MV-4-11 (cell line): ENCODE results near the gene PGM5.
"Not testable (repeated sequence)": the region's sequence is repeated elsewhere in the genome, so short reads cannot be mapped to it uniquely, and the experiment has no call there.

Source experiments
- DNase-seq: peaks from one replicate; lab custom pipeline; 2025; lab: John Stamatoyannopoulos, UW

PGM5 gene

GRCh38 chr9:68377723-68378122 is 21.3 kb downstream of the PGM5 start:
- DNase-seq = not testable (repeated sequence)

GRCh38 chr9:68383894-68384293 is 27.5 kb downstream of the PGM5 start:
- not testable (repeated sequence) for DNase-seq

DNA sequence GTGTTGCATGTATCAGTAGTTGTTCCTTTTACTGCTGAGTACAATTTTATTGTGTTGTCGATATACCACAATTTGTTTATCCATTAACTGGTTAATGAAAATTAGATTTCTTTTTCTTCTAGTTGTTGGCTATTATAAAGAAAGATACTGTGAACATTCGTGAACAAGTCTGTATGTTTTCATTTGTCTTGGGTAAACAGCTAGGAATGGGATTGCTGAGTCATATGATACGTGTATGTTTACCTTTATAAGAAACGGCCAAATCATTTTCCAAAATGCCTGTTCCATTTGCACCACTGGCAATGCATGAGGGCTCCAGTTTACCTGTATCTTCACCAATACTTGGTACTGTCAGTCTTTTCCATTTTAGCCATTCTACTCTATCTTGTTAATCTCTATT is 33.1 kb downstream of the PGM5 start:
- not testable (repeated sequence) for DNase-seq

DNA sequence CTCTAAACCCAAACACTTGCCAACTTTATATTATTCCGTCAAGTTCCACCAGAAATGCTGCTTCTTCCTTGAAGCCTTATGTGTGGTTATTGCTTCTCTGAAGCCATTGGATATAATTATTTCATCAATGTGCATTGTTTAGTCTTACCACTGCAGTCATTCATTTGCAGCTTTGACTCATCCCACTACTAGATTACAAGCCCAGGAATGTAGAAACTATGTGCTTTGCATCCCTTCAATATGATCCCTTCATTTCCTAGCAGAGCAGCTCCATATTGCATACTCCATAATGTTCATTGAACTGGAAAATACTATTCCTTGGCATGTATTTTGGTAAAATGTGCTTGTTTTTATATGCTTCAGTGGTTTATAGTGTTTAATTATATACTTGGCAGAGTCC is 34.3 kb downstream of the PGM5 start:
- DNase-seq = not testable (repeated sequence)

GRCh38 chr9:68396411-68397094 is 40.1 kb downstream of the PGM5 start:
- DNase-seq = not testable (repeated sequence)

GRCh38 chr9:68397095-68397423 is 40.6 kb downstream of the PGM5 start:
- not testable (repeated sequence) for DNase-seq

DNA sequence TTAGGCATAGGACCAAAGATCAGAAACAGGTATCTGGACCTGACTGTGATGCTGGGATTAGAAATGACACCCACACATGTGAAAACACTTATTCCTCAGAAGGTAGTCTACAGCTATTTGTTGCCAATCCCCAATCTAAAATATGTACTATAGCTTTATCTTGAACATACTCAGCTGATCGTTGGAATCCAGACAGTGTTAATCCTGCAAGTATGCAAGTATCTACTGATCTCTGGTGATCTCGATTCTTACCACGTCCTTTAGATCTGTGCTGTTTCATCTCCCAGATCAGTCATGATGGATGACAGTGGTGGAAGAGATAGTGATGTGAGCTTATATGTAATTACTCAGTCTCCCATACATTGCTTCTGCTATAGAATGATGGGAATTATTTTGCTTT is 41.4 kb downstream of the PGM5 start:
- not testable (repeated sequence) for DNase-seq

- not testable (repeated sequence) for DNase-seq
Observed at GRCh38 chr9:68398324-68398723, 41.9 kb downstream of the PGM5 start.

GRCh38 chr9:68404421-68405185 is 48.2 kb downstream of the PGM5 start:
- DNase-seq = not testable (repeated sequence)

DNA sequence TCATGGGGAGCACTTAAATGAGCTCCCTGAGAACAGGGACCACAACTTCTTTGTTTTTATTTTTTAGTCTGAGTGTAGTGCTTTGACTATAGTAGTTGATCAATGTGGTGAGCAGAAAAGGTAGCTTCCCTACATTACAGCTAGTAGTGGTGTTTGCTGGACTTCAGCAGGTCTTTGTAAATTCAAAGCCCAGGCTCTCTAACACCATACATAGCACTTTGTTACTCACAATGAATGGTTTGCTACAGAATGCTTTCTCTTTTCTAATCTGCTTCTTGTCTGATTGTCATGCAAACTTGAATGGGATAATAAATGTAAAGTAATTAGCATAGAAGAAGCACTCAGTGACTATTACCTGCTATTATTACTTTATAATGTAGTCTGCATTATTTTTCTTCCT is 55.5 kb downstream of the PGM5 start:
- DNase-seq = not testable (repeated sequence)

DNA sequence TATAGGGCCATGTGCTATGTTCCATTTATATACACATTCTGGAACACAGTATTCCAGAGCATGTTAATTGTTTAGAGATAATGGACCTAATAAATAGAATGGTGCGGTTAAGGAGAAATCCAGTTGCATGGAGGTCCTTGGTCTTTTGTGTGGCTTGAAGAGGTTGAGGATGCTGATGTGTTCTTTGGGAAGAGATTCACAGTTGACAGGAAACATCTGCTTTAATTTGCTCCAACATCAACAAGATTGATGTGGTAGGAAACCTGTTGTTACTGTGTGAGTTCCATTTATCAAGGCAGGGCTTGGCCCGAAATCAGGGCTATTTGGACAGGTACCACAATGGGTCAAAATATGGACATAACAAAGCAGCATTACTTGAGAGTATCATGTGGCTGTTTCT is 56.3 kb downstream of the PGM5 start:
- not testable (repeated sequence) for DNase-seq

DNA sequence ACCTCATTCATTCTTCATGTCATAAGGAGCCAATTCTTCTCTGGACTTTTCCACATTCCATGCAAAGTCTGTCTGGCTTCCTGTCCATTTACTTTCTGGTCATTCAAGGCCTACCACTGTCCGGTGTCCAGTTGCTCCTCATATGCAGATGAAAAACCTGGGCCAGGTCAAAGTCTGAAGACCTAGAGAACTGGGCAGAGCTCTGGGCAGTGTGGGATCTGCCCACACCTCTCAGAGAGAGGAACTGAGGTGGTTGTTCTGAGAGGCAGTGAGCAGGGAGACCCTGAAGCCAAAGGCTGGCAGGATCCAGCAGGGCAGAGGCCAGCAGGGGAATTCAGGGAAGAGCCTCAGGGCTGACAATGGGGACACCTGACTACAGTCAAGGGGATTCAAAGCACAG is 58.7 kb downstream of the PGM5 start:
- not testable (repeated sequence) for DNase-seq

DNA sequence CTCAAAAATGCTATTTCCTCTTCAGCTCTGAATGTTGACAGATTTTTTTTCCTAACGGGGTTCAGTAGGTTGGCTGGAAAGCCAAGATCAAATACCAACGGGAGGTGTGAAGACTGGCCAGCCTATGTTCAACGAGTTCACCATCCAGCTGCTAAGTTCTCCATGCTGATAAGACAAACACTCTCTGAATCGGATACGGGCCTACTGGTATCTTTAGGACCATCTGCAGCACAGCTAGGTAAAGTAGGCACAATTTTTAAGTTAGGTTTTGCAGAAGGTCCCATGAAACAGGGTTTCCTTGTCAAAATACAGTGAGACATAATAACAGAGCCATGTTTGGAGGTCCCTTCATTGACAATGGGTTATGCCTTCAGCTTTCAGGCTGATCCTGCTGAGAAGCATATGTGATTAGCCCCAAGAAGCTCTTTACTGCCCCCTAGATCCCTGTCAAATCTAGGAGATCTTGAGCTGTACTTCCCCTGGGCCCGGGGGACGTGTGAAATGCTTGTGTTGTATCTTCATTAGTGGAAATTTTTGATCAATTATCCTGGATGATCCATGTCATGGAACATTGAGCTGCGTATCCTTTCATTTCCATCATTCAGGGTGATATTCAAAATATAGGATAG is 60.6 kb downstream of the PGM5 start:
- DNase-seq = no peak

GRCh38 chr9:68417762-68418161 is 61.4 kb downstream of the PGM5 start:
- no peak for DNase-seq

DNA sequence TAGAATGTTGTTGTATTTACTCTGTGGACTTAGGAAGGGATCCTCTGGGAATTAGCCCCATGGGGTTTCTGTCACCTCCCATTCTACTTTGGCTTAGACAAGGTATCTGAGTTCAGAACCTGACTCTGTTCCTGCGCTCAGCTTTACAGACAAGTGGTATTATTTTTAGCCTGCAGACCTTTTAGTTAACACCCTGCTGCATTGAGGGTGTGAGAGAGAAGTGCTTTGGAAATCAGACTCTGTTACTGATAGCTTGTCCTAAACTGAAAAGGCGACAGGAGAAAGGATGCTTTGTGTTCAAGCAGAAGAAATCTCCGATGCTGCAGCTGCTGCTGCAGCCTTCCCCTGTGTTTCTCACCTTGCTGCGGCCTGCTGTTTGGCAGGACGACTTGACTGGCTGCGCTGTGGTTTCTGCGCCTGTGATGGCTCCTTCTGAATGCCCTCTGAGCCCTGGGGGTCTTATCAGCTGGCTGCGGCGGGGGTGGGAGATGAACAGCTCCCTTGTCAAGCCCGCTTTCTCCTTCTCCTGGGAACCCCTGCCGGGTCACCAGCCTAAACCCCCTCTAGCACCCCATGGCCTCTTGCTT is 61.9 kb downstream of the PGM5 start:
- DNase-seq = no peak

DNA sequence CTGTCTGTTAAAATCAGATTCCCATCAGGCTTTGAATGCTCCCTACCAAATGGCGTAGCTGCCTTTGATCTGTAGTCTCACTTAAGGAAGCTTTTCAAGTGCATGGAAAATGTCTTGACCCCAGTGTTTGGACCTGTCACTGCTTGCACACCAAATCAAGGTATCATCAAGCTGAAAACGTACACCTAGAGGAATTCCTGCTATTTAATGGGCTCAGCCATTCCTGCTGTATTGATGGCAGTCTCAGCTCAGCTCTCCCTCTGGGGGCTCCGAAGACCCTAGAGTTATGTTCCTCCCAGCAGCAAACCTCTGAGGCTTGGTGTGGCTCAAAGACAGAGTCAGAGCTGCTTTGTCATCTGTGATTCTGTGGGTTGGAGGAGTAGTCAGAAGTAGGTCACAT is 63.5 kb downstream of the PGM5 start:
- DNase-seq = no peak

- DNase-seq = no peak
Observed at GRCh38 chr9:68426755-68427154, 70.3 kb downstream of the PGM5 start.

- DNase-seq = no peak
Observed at GRCh38 chr9:68427216-68427977, 71.0 kb downstream of the PGM5 start.

DNA sequence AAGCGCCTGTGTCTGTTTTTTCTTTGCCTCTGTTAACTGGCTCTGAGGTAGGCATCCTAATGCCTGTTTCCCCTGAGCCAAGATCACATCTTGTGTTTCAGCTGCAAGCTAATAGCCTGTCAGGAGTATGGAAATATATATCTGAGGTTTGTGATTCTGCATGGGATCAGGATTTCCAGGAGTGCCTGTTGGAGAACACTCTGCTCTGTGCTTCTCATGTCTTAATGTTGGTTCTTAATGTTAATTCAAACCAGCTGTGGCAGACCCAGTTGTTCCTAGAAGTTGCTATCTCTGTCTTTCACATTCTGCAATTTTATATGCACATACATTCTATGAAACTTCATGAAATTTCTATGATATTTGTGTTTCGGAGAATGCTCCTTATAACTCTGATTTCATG is 72.1 kb downstream of the PGM5 start:
- no peak for DNase-seq

GRCh38 chr9:68429631-68430030 is 73.2 kb downstream of the PGM5 start:
- DNase-seq = no peak

- DNase-seq = no peak
Observed at GRCh38 chr9:68431307-68431706, 74.9 kb downstream of the PGM5 start.

- no peak for DNase-seq
Observed at GRCh38 chr9:68433531-68434110, 77.2 kb downstream of the PGM5 start.
